Measurements from ENCODE around the gene ZNF669. TPM values are rescaled to one million over a fixed set of nuclear protein-coding genes. Genes with fewer than 3 reads are reported as not detected.

Gene ZNF669
- polyA plus RNA-seq, 1 donor (not counting 4 experiments of a cell fraction or from before 2014, with no cell fraction given): 4.5 TPM

- Histone ChIP-seq H4K20me1 (ENCODE audit: control insufficient read depth, extremely low read depth, insufficient read depth, low read length) (no peaks in the 10 kb centered on the region), H3K27ac (ENCODE audit: control insufficient read depth, insufficient read depth, low read length) (no peak overlapping the region), H3K9me3 (ENCODE audit: control insufficient read depth, low read depth, low read length) (no peaks in the 10 kb centered on the region), H3K27me3 (ENCODE audit: control insufficient read depth, extremely low read depth, insufficient read depth, low read length) (peaks cover 15% of the 10 kb centered on the region), H3K4me1 (ENCODE audit: control insufficient read depth, extremely low read depth, insufficient read depth, low read length) (peaks cover 7% of the 10 kb centered on the region), H3K4me3 (ENCODE audit: control insufficient read depth in 2 of 3, extremely low read depth in 1 of 3, insufficient read depth in 2 of 3, low read depth in 1 of 3, low read length in 3 of 3) (no peak overlapping the region), H2AFZ (ENCODE audit: control insufficient read depth, low read length) (no peak overlapping the region), H3K4me2 (ENCODE audit: control insufficient read depth, extremely low read depth, insufficient read depth, low read depth, low read length) (peak overlapping the region; percentile 75), H3K36me3 (ENCODE audit: control insufficient read depth in 2 of 2, extremely low read depth in 1 of 2, insufficient read depth in 2 of 2, low read length in 2 of 2) (no peaks in the 10 kb centered on the region), H3K9ac (ENCODE audit: control insufficient read depth, extremely low read depth, insufficient read depth, low read length) (no peak overlapping the region), H3K79me2 (ENCODE audit: control insufficient read depth, insufficient read depth, low read length) (no peaks in the 10 kb centered on the region), H3K9me1 (ENCODE audit: control insufficient read depth, extremely low read depth, insufficient read depth, low read length) (no peaks in the 10 kb centered on the region)
- no peak for FAIRE-seq
- TF ChIP-seq EZH2 (IDR thresholded peaks at IDR 0.05; ENCODE audit: low read length): no peak
- no peak for DNase-seq (ENCODE audit: low read depth, low spot score)
- dilution Hi-C loops (cut with MboI; ENCODE audit: extremely low pct_ligation_motif_present, low sequenced_read_pairs): no loop called here
Measured at GRCh38 chr1:247112479-247112781, 8.3 kb upstream of the ZNF669 start.

- FAIRE-seq: no peak
Measured at GRCh38 chr1:247111700-247112478, 7.7 kb upstream of the ZNF669 start.

More at GRCh38 chr1:247111700-247112478, 7.7 kb upstream of the ZNF669 start:
- peak overlapping the region; percentile 75 for H3K4me2 ChIP-seq (ENCODE audit: control insufficient read depth, extremely low read depth, insufficient read depth, low read depth, low read length)
- H3K9me3 ChIP-seq (ENCODE audit: control insufficient read depth, low read depth, low read length): no peaks in the 10 kb centered on the region
- no peak overlapping the region for H3K27ac ChIP-seq (ENCODE audit: control insufficient read depth, insufficient read depth, low read length)
- peak overlapping the region; percentile 71 for H2AFZ ChIP-seq (ENCODE audit: control insufficient read depth, low read length)
- no peaks in the 10 kb centered on the region for H3K9me1 ChIP-seq (ENCODE audit: control insufficient read depth, extremely low read depth, insufficient read depth, low read length)
- H3K4me1 ChIP-seq (ENCODE audit: control insufficient read depth, extremely low read depth, insufficient read depth, low read length): peaks cover 7% of the 10 kb centered on the region
- dilution Hi-C loops (cut with MboI; ENCODE audit: extremely low pct_ligation_motif_present, low sequenced_read_pairs): no loop called here
- peak; percentile 64 for TF ChIP-seq EZH2 (IDR thresholded peaks at IDR 0.05; ENCODE audit: low read length)
- no peak for TF ChIP-seq CTCF (optimal IDR thresholded peaks at IDR 0.05 in 1 of 3, IDR thresholded peaks at IDR 0.05 in 1 of 3, conservative IDR thresholded peaks at IDR 0.05 in 1 of 3; ENCODE audit: extremely low read depth in 1 of 3, insufficient read depth in 2 of 3, low read length in 3 of 3)
- H4K20me1 ChIP-seq (ENCODE audit: control insufficient read depth, extremely low read depth, insufficient read depth, low read length): no peaks in the 10 kb centered on the region
- peaks cover 15% of the 10 kb centered on the region for H3K27me3 ChIP-seq (ENCODE audit: control insufficient read depth, extremely low read depth, insufficient read depth, low read length)
- no peak for DNase-seq (ENCODE audit: low read depth, low spot score)
- peak overlapping the region; percentile 35 to 63 (median 56) for H3K4me3 ChIP-seq (ENCODE audit: control insufficient read depth in 2 of 3, extremely low read depth in 1 of 3, insufficient read depth in 2 of 3, low read depth in 1 of 3, low read length in 3 of 3)
- H3K9ac ChIP-seq (ENCODE audit: control insufficient read depth, extremely low read depth, insufficient read depth, low read length): no peak overlapping the region
- no peaks in the 10 kb centered on the region for H3K36me3 ChIP-seq (ENCODE audit: control insufficient read depth in 2 of 2, extremely low read depth in 1 of 2, insufficient read depth in 2 of 2, low read length in 2 of 2)
- H3K79me2 ChIP-seq (ENCODE audit: control insufficient read depth, insufficient read depth, low read length): no peaks in the 10 kb centered on the region
